Body of pancreas (tissue), 4 donors: ENCODE results near the gene RRAS.

Source experiments
- CTCF ChIP-seq, 7 experiments: fragments of 450-650 bp in 4 of 7; fragments of 200-600 bp in 3 of 7; sonication (generic) in 3 of 7; IDR thresholded peaks; one replicate each; pipeline ENCODE4 v1.5.1; 2016 to 2019; ENCODE audit warnings: antibody characterized with exemption in 7 of 7
- POLR2A ChIP-seq, 3 donors: fragments of 450-650 bp; IDR thresholded peaks; one replicate each; pipeline ENCODE4 v1.6.1; 2016; ENCODE audit warnings: antibody characterized with exemption in 3 of 3, mild to moderate bottlenecking in 2 of 3

DNA sequence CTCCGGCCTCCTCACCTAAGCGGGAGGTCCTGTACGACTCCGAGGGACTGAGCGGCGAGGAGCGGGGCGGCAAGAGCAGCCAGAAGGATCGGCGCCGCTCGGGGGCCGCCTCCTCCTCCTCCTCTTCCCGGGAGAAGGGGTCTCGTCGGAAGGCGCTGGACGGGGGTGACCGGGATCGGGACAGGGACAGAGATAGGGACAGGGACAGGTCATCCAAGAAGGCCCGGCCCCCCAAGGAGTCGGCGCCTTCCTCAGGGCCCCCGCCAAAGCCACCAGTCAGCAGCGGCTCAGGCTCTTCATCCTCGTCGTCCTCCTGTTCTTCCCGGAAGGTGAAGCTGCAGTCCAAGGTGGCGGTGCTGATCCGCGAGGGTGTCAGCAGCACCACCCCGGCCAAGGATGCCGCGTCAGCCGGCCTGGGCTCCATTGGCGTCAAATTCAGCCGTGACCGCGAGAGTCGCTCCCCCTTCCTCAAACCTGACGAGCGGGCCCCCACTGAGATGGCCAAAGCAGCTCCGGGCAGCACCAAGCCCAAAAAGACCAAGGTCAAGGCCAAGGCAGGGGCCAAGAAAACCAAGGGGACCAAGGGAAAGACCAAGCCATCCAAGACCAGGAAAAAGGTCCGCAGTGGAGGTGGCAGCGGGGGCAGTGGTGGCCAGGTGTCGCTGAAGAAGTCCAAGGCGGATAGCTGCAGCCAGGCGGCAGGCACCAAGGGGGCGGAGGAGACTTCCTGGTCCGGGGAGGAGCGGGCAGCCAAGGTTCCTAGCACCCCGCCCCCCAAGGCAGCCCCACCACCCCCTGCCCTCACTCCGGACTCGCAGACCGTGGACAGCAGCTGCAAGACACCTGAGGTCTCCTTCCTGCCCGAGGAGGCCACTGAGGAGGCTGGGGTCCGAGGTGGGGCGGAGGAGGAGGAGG is 12.9 kb upstream of the RRAS start:
- TF ChIP-seq CTCF (IDR thresholded peaks at IDR 0.05) (no peak), POLR2A (IDR thresholded peaks at IDR 0.05) (no peak)
